NCI-H1105 (cell line): ENCODE results near the gene SELL.
"Not testable (repeated sequence)": the region's sequence is repeated elsewhere in the genome, so short reads cannot be mapped to it uniquely, and the experiment has no call there.

Experiments used
- DNase-seq: peaks from one replicate; lab custom pipeline; 2025; lab: John Stamatoyannopoulos, UW

SELL gene

DNA sequence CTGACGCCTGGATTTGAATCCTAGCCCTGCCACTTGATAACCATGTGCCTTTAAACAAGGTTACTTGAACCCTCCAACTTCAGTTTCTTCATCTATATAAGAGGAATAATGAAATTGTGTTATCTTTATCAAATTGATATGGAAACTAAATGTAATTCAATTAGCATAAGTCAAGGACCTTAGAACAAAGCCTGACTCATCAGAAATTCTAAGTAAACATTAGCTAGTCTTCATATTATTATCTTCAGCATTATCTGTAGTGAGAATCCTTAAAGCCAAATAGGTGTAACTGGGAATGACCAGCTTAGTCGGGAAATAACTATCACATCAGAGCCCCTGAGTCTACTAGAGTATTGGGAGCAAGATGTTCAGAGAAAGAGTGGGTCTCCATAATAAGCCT is 6.6 kb downstream of the SELL start:
- DNase-seq, result no peak

GRCh38 chr1:169701261-169702005 is 10.0 kb downstream of the SELL start:
- no peak for DNase-seq

GRCh38 chr1:169699707-169700106 is 11.7 kb downstream of the SELL start:
- no peak for DNase-seq

DNA sequence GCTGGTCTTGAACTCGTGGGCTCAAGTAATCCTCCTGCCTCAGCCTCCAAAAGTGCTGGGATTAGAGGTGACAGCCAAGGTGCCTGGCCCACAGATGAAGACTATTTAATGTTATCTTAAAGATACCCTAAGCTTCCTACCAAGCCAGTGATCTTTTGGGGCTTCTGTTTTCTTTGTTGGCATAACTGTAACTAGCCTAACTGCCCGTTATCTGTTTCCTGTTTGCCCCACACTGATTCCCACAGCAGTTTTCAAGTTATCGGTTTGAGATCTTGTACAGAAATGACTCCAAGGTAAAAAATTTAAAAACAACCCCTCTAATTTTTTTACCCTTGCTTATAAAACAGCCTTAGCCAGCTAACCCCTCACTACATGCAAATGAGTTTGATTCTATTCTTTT is 12.4 kb downstream of the SELL start:
- no peak for DNase-seq

DNA sequence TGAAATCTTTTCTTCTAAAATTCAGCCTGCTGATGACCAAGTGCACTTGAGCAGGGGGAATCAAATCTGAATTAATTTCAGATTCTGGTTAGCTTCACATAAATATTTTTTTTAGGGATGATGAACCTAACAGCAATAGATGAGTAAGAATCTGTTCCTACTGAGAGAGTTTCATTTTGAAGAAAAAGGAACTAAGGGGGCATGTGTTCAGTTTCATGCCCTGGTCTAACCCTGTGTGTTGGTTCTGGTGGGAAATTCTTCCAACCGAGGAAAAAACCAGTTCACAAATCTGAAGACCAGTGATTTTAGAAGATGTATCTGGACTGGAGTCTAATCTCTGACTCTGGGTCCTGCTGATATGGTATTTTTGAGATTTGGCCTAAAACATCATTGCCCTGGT is 13.7 kb downstream of the SELL start:
- DNase-seq, result no peak

GRCh38 chr1:169696273-169697100 is 14.9 kb downstream of the SELL start:
- DNase-seq, result no peak

DNA sequence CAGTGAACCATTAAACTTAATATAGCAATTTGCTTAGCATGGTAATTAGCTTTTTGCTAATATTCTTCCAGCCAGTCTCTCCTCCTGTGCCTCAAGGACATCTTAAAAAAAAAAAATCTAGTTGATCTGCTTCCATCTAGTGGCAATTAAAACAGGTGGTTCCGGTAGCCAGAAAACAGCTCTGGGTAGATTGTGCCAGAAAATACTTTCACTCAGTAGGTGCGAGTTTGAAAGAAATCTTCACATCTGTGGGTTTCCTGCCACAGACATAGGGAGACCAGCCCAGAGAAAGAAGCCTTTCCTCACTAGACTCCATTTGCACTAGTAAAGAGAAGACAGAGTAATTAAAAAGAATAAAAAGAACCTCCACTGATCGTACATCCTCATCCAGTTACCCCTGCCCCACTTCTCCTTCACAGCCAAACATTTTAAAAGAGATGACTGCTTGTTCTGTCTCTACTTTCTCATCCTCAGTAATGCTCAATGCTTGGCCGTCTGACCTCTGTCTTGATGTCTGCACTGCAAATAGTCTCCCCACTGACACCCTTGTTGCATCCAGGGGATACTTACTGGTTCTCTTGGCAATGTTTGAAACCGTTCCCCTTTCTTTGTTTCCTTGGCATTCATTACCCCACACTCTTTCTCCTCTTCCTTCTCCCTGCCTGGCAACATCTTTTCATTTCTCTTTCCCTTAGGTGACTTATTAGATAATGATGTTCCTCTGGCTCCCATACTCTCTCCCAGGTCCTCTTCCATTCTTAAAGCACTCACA is 16.9 kb downstream of the SELL start:
- DNase-seq, result no peak

DNA sequence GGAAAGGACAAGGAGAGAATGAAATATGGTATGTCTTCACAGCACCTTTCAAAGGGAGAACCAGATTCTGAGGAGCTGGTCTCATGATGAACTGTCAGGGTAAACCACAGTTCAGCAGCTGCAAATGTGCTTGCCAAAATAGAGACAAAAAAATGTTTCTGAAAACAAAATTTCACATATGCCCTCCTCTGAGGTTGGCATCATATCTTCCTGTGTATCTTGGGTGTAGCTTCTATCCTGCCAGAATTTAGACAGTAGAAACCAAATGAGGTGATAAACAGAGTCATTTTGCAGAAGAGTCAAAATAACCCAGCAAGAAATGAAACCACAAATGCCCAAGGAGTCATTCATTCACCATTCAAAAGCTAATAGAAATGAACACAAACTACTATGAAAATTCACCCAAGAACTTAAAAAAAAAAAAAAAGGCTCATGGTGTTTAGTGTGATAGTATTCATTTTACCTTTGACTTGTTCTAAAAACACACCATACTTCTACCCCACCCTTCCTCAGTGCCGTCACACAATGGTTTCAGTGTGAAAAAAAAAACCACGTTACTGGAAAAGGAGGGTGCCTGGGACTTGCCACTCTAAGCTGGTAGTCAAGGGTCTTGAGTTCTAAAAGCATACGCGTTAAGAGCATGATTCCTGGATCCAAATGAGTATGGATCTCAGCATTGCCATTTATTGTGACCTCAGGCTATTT is 18.5 kb downstream of the SELL start:
- DNase-seq, result no peak

GRCh38 chr1:169690489-169690888 is 20.9 kb downstream of the SELL start:
- no peak for DNase-seq

GRCh38 chr1:169689395-169689794 is 22.0 kb downstream of the SELL start:
- DNase-seq, result no peak

- not testable (repeated sequence) for DNase-seq
These were observed 23.0 kb downstream of the SELL start for GRCh38 chr1:169688377-169688776.

DNA sequence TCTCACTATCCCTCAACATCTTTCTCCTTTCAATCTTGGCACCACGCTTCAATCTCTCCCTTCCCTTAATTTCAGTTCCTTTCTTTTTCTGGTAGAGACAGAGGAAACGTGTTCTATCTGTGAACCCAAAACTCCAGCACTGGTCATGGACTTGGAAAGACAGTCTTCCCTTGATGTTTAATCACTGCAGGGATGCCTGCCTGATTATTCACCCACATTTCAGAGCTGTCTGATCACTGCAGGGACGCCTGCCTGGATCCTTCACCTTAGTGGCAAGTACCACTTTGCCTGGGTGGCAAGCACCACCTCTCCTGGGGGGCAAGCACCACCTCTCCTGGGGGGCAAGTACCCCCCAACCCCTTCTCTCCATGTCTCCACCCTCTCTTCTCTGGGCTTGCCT is 27.8 kb downstream of the SELL start:
- no peak for DNase-seq

- DNase-seq, result not testable (repeated sequence)
These were observed 28.3 kb downstream of the SELL start for GRCh38 chr1:169683168-169683567.

GRCh38 chr1:169682071-169682470 is 29.3 kb downstream of the SELL start:
- no peak for DNase-seq

DNA sequence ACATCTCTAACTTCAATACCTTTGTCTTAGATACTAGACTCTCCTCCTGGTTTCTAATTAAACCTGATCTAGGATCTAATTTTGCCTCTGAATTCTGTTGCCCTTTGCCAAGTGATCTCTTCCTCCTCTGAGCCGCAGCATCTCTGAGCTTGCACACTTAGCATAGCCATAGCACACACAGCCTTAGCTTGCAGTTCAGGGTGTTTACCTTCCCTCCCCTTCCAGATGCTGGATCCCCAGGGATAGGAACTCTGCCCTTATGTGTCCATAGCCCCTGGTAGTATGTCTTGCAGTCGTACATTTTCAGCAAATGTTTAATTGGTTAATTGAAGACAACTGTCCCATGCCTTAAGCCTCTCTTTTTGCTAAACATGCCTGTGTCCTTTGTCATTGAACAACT is 30.3 kb downstream of the SELL start:
- no peak for DNase-seq

DNA sequence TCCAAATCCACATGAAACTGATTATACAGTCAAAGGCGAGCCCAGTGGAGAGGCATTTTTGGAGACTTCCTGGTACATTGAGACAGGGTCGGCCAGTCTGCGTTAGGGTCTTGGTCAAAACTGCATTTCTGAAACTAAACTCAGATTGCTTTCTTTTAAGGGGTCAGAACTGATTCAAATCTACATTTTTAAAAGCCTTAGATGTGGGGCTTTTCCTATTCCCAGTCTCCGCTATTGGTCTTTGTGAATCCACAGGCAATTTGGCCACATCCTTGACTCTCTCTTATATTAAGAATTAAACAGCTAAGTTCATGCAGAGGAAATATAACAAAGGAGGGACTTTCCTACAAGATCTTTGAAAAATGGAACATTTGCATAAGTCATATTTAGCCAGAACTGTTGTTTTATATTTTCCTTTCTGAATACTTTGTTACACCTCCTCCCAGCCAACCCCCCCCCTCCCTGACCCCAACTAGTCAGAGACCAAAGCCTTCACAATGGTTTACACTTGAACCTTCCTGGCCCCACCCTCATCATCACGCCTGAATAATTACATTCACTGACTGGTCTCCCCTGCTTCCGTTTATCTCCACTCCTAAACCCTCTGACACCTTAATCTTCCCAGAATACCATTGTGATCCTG is 30.9 kb downstream of the SELL start:
- no peak for DNase-seq

DNA sequence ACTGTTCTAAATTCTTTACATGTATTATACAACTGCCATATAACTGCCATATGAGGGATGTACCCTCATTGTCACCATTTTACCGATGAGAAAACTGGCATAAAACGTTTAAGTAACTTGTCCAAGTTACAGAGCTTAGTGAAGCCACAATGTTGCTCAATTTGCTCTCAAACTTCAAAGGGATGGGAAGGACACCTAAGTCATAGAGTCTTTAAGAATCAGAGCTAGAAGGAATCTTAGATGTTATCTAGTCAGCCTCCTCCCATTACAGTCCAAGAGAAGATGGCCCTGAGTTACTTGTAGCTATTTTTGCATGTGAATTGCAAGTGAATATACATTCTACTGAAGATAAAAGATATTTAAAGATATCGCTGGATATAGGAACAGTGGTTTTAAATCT is 31.7 kb downstream of the SELL start:
- DNase-seq, result no peak

GRCh38 chr1:169676001-169676400 is 35.4 kb downstream of the SELL start:
- no peak for DNase-seq

DNA sequence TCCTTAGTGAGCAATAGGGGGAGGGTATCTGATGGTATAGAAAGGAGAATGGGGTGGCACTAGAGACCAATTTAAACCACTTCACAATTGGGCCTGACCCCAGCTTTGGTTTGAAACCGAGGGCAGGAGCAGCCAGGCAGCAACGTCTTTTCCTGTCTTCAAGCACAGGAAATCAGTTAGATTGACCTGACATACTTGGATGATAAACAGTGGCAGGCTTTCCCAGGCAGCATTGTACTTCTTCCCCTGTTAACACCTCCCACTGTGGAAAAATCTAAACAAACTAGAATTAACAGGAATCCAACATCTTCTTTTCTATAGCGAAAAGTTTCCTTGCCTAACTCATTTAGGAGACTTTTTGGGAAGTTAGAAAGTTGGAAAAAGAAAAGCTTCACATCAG is 40.6 kb downstream of the SELL start:
- no peak for DNase-seq

- DNase-seq, result not testable (repeated sequence)
These were observed 41.2 kb downstream of the SELL start for GRCh38 chr1:169670244-169670643.
